Neural crest cell (in vitro differentiated cells): ENCODE data around the gene KRTAP1-3. TPM values are rescaled to one million over a fixed set of nuclear protein-coding genes. Genes with fewer than 3 reads are reported as not detected.
"Not testable (repeated sequence)": the region's sequence is repeated elsewhere in the genome, so short reads cannot be mapped to it uniquely, and the experiment has no call there.

Source experiments
- DNase-seq: peaks from one replicate; pipeline ENCODE4 v3.0.0; 2021; ENCODE audit warnings: low read depth, mixed read lengths, low spot score
- H3K27ac Mint-ChIP-seq: one replicate; pipeline ENCODE4 v1.8.0; 2021; ENCODE audit warnings: mild to moderate bottlenecking, mixed read lengths; ENCODE audit not compliant: unreplicated experiment
- H3K27me3 Mint-ChIP-seq: 2 replicates; pipeline ENCODE4 v1.8.0; 2021; ENCODE audit warnings: low read depth, mild to moderate bottlenecking, mixed read lengths
- H3K36me3 Mint-ChIP-seq: 2 replicates; pipeline ENCODE4 v1.8.0; 2021; ENCODE audit warnings: low read depth, mild to moderate bottlenecking, mixed read lengths
- H3K4me1 Mint-ChIP-seq: 2 replicates; pipeline ENCODE4 v1.8.0; 2021; ENCODE audit warnings: mixed read lengths
- H3K4me3 Mint-ChIP-seq: one replicate; pipeline ENCODE4 v1.8.0; 2021; ENCODE audit warnings: mild to moderate bottlenecking, mixed read lengths
- H3K9me3 Mint-ChIP-seq: 2 replicates; pipeline ENCODE4 v1.8.0; 2021; ENCODE audit warnings: mixed read lengths
- total RNA-seq: library from RNA; stranded (reverse); gene quantifications from 2 replicates; pipeline ENCODE4 v1.2.1, GENCODE V29; 2021
- TF ChIP-seq, protein P1 (sequence below): fragments of 200-600 bp; sonication (generic); conservative IDR thresholded peaks from 2 replicates; pipeline ENCODE4 v1.5.0; 2021; ENCODE audit warnings: antibody characterized with exemption, mild to moderate bottlenecking

KRTAP1-3 gene
- total RNA-seq, 1 donor from 2014 or later, result not detected

DNA sequence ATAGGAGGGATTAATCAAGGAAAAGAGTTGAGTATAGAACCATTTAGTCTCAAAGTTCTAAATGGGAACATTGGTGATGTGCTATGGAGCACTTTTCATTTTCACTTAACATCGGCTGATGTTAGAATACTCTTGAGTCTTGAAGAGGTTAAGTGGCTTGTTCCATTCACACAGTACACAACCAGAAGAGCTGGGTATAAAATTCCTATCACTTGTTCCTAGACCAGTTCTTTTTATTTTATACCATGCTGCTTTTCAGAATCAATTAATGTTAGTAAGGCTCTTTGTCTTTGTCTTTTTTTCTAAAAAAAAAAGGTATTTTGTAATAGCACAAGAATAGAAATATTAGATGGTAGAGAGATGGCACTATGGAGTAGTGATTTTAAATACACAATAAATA is 8.3 kb upstream of the KRTAP1-3 start:
- DNase-seq, result no peak
- no peak overlapping the region for H3K27ac Mint-ChIP-seq
- peaks cover 2% of the 10 kb centered on the region for H3K27me3 Mint-ChIP-seq
- TF ChIP-seq, protein P1, sequence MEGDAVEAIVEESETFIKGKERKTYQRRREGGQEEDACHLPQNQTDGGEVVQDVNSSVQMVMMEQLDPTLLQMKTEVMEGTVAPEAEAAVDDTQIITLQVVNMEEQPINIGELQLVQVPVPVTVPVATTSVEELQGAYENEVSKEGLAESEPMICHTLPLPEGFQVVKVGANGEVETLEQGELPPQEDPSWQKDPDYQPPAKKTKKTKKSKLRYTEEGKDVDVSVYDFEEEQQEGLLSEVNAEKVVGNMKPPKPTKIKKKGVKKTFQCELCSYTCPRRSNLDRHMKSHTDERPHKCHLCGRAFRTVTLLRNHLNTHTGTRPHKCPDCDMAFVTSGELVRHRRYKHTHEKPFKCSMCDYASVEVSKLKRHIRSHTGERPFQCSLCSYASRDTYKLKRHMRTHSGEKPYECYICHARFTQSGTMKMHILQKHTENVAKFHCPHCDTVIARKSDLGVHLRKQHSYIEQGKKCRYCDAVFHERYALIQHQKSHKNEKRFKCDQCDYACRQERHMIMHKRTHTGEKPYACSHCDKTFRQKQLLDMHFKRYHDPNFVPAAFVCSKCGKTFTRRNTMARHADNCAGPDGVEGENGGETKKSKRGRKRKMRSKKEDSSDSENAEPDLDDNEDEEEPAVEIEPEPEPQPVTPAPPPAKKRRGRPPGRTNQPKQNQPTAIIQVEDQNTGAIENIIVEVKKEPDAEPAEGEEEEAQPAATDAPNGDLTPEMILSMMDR, result no peak
- peaks cover 6% of the 10 kb centered on the region for H3K9me3 Mint-ChIP-seq
- no peaks in the 10 kb centered on the region for H3K4me1 Mint-ChIP-seq
- no peak overlapping the region for H3K4me3 Mint-ChIP-seq
- peaks cover 4% of the 10 kb centered on the region for H3K36me3 Mint-ChIP-seq

DNA sequence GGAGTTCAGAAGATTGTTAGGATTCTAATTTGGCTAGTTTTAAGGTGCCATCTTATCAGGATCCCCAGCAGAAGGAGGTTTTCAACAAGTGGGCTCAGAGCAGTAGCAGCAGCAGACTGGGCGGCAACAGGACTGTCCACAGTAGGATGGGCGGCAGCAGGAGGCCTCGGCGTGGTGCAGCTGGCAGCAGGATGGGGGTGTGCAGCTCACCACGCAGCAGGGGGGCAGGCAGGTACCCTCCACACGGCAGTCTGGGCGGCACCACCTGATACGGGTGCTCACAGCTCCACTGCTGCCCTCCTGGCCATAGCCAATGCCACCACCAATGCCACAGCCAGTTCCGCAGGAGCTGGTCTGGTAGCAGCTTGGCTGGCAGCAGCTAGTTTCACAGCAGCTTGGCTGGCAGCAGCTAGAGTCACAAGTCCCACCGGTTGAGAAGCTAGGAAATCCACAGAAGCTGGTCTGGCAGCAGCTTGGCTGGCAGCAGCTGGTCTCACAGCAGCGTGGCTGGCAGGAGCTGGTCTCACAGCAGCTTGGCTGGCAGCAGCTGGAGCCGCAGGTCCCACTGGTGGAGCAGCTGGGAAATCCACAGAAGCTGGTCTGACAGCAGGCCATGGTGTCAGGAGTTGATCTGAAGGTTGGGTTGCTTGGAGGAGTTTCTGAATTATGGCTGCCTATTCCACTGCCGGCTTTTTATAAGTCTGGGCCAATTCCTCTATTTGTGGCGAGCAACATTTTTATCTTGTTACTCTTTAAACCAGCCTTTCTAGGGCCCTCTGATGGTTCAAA is 6.3 kb upstream of the KRTAP1-3 start, which contains the start of gene KRTAP1-1:
Gene KRTAP1-1, minus strand, starts transcription at position 668 of the 789 bp plus-strand sequence. Its CDS starts 53 bp downstream, at position 615.
- not testable (repeated sequence) for H3K4me3 Mint-ChIP-seq, DNase-seq, H3K4me1 Mint-ChIP-seq, H3K36me3 Mint-ChIP-seq, H3K27me3 Mint-ChIP-seq, H3K27ac Mint-ChIP-seq, H3K9me3 Mint-ChIP-seq

DNA sequence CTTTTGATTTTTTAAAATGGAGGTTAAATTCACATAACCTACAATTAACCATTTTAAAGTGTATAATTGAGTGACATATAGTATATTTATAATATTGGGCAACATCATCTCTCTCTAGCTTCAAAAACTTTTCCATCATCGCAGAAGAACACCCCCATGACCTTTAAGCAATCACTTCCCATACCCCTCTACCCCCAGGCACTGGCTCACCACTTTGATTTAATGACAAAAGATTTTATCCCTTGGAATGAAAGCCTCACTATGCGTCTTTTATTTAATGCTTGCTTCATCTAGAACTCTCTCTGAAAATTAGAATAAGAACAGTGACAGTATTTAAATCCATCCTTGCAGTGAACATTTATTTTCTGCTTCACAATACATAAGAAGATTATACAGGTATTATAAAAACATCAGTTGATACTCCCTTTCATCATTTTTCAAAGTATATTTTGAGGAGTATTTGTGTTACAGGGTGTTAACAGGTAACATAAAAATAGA is 3.2 kb upstream of the KRTAP1-3 start:
- Mint-ChIP-seq H3K4me3 (no peak overlapping the region), H3K9me3 (peaks cover 3% of the 10 kb centered on the region), H3K4me1 (no peaks in the 10 kb centered on the region), H3K36me3 (no peaks in the 10 kb centered on the region), H3K27ac (no peak overlapping the region), H3K27me3 (no peaks in the 10 kb centered on the region)
- no peak for DNase-seq
- TF ChIP-seq, protein P1, result no peak

DNA sequence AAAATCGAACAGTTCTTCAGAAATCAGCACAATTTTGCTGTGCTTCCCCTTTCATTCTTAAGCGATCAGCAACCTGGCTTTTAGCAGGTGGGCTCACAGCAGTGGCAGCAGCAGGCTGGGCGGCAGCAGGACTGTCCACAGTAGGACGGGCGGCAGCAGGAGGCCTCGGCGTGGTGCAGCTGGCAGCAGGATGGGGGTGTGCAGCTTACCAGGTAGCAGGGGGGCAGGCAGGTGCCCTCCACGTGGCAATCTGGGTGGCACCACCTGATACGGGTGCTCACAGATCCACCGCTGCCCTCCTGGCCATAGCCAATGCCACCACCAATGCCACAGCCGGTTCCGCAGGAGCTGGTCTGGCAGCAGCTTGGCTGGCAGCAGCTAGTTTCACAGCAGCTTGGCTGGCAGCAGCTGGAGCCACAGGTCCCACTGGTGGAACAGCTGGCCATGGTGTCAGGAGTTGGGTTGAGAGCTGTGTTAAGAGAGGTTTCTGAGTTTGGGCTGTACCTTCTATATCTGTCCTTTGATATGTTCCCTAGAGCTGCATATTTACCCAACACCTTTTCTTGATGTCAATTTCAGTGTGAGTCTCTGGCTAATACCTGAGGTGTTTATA is 4.9 kb downstream of the KRTAP1-3 start, which contains the start of gene KRTAP1-4:
Gene KRTAP1-4, minus strand, starts transcription at position 563 of the 613 bp plus-strand sequence. Its CDS starts 117 bp downstream, at position 446.
- Mint-ChIP-seq H3K27ac (no peak within 1 kb of the TSS), H3K4me1 (no peaks in the 10 kb centered on the region)

DNA sequence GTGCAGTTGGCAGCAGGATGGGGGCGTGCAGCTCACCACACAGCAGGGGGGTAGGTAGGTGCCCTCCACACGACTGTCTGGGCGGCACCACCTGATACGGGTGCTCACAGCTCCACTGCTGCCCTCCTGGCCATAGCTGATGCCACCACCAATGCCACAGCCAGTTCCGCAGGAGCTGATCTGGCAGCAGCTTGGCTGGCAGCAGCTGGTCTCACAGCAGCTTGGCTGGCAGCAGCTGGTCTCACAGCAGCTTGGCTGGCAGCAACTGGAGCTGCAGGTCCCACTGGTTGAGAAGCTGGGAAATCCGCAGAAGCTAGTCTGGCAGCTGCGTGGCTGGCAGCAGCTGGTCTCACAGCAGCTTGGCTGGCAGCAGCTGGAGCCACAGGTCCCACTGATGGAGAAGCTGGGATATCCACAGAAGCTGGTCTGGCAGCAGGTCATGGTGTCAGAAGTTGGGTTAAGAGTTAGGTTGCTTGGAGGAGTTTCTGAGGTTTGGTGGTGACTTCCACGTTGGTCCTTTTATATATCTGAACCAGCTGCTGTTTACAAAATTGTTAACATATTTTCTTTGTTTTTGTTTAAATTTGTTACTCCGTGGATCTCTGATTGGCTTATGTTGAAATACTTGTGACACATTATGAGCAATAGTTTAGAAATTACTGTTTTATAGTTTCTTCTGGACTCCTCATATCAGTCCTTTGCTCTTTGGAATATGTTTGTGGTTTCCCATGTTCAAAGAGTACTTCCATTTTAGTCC is 7.8 kb downstream of the KRTAP1-3 start, which contains the start of gene KRTAP1-5:
Gene KRTAP1-5, minus strand, starts transcription at position 494 of the 757 bp plus-strand sequence. Its CDS starts 53 bp downstream, at position 441.
- no peaks in the 10 kb centered on the region for H3K4me1 Mint-ChIP-seq
- peaks cover 6% of the 10 kb centered on the region for H3K27me3 Mint-ChIP-seq
- DNase-seq, result no peak
- TF ChIP-seq, protein P1, result no peak
- H3K36me3 Mint-ChIP-seq, result no peaks in the 10 kb centered on the region
- peaks cover 4% of the 10 kb centered on the region for H3K9me3 Mint-ChIP-seq
- H3K27ac Mint-ChIP-seq, result no peak within 1 kb of the TSS
- no peak within 1 kb of the TSS for H3K4me3 Mint-ChIP-seq

More for the DNA sequence above, 4.9 kb downstream of the KRTAP1-3 start, which contains the start of gene KRTAP1-4:
- Mint-ChIP-seq H3K36me3 (no peaks in the 10 kb centered on the region), H3K9me3 (no peaks in the 10 kb centered on the region), H3K4me3 (no peak within 1 kb of the TSS), H3K27me3 (peaks cover 9% of the 10 kb centered on the region)
- TF ChIP-seq, protein P1, result no peak
- DNase-seq, result no peak
